LoVo (cell line): Measurements from ENCODE around the gene SOCS1.
"Not testable (repeated sequence)": the region's sequence is repeated elsewhere in the genome, so short reads cannot be mapped to it uniquely, and the experiment has no call there.

Experiments
- DNase-seq: peaks from one replicate; pipeline ENCODE4 v3.0.0-alpha.2; 2016; ENCODE audit warnings: low spot score

The SOCS1 gene

GRCh38 chr16:11224894-11225676 is 30.9 kb downstream of the SOCS1 start:
- DNase-seq = no peak

- DNase-seq = no peak
Measured at GRCh38 chr16:11224096-11224893, 31.7 kb downstream of the SOCS1 start.

DNA sequence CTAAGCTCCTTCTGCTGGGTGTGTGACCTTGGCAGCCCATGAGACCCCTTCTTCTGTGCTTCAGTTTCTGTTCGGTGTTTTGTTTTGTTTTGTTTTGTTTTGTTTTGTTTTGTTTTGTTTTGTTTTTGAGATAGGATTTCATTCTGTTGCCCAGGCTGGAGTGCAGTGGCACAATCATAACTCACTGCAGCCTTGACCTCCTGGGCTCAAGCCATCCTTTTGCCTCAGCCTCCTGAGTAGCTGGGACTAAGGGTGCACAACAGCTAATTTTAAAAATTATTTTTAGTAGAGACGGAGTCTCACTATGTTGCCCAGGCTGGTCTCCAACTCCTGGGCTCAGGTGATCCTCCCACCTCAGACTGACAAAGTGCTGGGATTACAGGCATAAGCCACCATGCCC is 35.5 kb downstream of the SOCS1 start:
- DNase-seq = not testable (repeated sequence)

GRCh38 chr16:11219178-11219577 is 36.8 kb downstream of the SOCS1 start:
- DNase-seq = no peak

GRCh38 chr16:11218604-11218962 is 37.4 kb downstream of the SOCS1 start:
- DNase-seq = no peak

GRCh38 chr16:11217651-11218603 is 38.1 kb downstream of the SOCS1 start:
- no peak for DNase-seq

- DNase-seq = no peak
Measured at GRCh38 chr16:11215935-11216556, 40.0 kb downstream of the SOCS1 start.

DNA sequence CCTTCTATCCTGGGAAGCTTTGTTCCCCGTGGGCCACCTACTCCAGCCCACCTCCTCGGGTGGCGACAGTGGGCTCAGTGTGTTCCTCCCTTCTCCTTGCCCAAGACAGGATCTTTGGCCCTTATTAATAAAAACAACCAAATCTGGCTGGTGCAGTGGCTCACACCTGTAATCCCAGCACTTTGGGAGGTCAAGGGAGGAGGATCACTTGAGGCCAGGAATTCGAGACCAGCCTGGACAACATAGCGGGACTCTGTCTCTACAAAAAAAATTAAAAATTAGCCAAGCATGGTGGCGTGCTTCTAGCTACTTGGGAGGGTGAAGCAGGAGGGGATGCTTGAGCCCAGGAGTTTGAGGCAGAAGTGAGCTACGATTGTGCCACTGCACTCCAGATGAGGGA is 42.2 kb downstream of the SOCS1 start:
- no peak for DNase-seq

DNA sequence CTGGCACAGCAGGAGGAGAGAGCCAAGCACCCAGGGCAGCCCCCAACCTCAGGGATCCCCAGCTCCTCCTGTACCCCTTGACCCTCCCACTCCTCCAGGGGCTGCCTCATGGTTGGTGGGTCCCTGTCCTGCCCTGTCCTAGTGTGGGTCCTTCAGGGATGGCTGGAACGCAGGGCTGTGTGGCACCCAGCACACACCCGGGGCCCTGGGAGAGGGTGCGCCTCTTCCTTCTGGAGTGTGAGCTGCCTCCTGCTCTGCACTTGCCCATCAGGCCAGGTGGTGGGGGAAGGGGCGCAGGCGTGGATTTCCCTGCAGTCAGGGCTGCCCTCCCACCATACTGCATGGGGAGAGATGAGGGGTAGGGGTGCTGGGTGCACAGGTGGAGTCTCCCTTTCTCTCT is 42.6 kb downstream of the SOCS1 start:
- no peak for DNase-seq

GRCh38 chr16:11212798-11213196 is 43.2 kb downstream of the SOCS1 start:
- DNase-seq = no peak

DNA sequence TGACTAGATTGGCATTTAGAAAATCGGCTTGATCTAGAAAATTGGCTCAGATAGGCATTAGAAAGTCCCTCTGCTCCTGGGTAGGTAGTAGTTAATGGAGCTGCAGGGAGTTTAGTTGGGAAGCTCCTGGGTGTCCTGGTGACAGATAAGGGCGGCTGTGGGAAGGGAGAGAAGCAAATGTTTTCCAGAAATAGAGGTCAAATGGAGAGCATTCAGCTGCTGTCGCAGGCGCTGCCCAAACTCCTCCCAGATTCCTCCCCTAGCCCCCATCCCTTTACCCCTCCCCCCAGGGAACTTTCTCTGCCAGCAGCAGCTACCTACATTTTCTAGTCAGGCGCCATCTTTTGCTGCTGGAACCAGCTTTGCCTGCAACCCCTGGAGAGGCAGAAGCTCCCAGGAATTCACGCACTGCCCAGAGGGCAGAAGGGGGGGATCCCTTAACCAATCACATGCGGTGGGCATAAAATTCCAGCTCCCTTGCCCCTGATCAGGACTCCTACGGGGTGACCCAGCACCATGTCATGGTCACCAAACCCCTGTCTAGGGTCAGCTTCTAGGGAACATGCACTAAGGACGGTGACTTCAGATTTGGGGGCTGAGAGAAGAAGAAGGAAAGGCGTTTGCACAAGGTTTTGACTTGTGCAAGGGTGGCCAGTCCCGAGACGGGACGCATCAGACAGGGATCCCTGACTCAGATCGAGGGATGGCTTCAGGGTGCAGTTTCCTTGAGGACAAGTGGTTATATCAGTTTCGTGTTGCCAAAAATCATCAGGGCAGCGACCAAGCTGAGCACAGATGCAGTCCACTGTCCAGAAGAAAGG is 43.8 kb downstream of the SOCS1 start:
- DNase-seq = no peak

DNA sequence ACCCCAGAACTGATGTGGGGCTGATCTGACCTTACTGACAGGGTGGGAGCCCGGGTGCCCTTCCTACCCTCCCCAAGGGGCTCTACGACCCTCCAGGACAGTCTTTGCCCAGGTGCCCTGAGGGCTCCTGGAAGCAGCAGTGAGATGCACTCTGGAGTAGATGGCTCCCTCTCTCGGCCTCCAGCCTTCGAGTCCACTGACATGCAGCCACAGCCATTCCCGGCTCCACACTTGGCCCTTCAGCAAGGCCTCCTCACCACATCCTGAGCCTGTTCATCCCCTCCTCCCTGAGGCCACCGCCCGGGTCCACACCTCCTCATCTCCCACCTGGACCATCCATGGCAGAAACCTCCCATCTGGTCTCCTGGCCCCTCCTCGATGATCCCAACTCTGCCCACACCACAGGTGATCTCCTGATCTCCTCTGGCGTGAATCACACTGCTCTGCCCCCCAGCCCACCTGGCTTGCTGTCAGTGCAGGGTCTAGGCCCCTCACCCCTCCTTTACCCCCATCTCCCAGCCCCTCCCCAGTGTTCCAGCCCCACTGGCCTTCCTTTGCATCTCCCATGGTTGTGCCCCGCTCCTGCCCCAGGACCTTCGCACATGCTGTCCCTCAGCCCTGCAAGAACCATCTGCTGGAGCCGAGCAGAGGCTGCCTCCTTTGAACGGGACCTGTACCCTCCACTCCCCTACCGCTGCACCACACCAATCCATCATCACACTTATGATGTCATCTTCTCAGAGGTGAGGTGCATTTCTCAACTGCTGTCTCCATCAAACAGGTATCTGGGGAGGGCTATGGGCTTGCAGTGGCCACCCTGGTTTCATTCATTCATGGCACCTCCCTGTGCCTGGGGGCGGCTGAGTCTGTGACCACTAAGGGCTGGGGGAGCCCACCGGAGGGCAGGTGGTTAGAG is 44.7 kb downstream of the SOCS1 start:
- no peak for DNase-seq

- DNase-seq = no peak
Measured at GRCh38 chr16:11210260-11210659, 45.7 kb downstream of the SOCS1 start.

DNA sequence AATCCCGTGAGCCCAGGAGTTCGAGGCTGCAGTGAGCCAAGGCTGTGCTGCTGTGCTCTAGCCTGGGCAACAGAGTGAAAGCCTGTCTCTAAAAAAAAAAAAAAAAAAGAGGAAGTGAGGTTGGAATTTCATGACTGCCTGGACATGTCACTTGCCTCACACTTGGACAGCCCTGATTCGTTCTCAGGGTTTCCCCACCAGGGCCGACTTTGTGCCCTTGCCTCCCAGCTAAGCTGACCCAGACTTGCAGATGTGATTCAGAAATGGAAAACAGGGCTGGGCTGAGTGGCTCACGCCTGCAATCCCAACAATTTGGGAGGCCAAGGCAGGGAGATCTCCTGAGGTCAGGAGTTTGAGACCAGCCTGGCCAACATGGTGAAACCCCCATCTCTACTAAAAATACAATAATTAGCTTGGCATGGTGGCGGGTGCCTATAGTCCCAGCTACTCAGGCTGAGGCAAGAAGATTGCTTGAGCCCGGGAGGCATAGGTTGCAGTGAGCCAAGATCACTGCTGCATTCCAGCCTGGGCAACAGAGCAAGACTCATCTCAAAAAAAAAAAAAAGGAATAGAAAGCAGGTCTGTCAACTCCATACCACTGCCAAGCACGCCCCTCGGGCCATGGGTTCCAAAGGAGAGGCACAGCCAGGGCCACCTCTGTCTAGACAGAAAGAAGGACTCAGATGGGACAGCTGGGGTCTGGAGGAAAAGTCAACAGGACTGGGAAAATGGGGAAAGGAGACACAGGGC is 46.9 kb downstream of the SOCS1 start:
- DNase-seq = no peak

DNA sequence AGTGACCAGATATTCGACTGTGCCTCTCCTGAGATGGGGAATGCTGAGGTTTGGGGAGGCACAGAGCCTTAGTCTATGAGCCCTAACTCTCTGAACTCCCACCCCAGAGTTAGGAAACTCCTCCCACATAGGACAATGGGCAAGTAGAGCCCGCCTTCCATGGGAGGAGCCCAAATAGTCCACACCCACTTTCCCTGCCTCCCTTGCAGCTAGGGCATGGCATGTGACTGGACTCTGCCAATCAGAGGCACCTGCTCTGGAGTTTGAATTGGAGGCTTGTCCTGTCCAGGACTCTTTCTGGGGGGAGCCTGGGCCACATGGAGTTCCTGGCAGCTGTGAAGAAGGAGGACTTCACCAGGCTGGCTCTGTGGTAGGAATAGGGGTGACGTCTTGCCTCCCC is 48.4 kb downstream of the SOCS1 start:
- DNase-seq = no peak

DNA sequence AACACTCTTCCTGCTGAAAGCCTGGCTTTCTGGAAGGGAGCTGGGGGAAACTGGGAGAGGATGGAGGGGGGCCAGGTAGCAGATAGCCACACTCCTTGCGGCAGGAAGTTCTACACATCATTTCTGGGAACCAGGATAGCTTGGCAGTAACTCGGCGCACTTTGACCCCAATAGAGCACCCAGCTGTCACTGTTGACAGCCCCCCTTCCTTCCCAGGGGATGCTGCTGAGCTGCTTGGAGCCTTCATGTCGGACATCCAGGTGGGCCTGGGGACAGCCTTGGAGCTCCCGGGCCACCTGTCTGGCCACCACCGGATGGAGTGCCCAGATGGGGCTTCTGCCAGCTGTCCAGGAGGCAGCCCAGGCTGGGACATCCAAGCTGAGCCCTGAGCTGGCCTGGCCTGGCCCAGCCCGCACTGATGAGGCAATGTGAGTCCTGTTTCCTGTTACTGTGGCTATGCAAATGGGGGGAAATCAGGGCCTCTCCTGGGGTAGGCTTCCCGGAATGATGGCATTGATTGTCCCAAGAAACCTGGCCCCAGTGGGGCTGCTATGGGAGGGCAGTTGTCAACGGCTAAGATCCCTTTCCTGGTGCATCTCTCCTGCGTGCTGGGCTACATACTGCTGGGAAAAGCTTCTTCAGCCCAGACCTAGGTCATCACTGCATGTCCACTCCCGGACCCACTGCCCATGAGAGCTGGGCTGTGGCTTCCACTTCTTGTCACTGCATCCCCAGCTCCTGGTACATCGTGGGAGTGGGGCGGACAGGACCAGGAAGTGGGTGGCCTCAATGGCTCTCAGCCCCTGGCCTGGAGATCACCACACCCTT is 50.0 kb downstream of the SOCS1 start:
- no peak for DNase-seq

- no peak for DNase-seq
Measured at GRCh38 chr16:11205065-11205699, 50.8 kb downstream of the SOCS1 start.

- no peak for DNase-seq
Measured at GRCh38 chr16:11204513-11205047, 51.4 kb downstream of the SOCS1 start.
